ENCODE results near the gene BACH2. TPM values are rescaled to one million over a fixed set of nuclear protein-coding genes. Genes with fewer than 3 reads are reported as not detected.
"Not testable (repeated sequence)": the region's sequence is repeated elsewhere in the genome, so short reads cannot be mapped to it uniquely, and the experiment has no call there.

Gene BACH2
- polyA plus RNA-seq, 5 donors = 6.4 to 10.0 (median 7.7) TPM

DNA sequence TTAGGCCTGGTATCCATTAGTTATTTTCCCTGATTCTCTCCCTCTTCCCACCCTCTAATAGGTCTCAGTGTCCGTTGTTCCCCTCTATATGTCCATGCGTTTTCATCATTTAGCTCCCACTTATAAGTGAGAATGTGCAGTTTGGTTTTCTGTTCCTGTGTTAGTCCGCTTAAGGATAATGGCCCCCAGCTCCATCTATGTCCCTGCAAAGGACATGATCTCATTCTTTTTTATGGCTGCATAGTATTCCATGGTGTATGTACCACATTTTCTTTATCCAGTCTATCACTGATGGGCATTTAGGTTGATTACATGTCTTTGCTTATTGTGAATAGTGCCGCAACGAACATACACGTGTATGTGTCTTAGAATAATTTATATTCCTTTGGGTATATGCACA, 14.4 kb downstream of the BACH2 start:
- DNase-seq = not testable (repeated sequence)

DNA sequence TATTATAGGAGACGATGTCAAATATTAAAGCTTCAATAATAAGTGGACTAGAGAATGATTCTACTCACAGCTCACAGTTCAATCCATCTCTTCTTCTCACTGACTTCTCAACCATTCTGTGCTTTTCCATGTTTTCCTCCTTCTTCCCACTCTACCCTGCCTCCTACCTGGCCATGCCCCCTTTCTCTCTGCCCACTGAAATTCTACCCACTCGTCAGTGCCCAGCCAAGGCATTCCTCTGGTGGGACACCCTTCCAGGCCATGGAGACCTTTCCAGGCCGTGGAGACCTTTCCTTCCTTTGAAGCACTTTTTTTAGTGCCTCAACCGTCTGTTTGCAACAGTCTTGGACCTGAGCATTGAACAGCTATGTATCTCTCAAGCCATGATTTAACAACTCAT, 18.5 kb downstream of the BACH2 start:
- DNase-seq = no peak

- DNase-seq = no peak
Measured at GRCh38 chr6:90277302-90278011, 19.2 kb downstream of the BACH2 start.

GRCh38 chr6:90274451-90275030, 22.1 kb downstream of the BACH2 start:
- no peak for DNase-seq

DNA sequence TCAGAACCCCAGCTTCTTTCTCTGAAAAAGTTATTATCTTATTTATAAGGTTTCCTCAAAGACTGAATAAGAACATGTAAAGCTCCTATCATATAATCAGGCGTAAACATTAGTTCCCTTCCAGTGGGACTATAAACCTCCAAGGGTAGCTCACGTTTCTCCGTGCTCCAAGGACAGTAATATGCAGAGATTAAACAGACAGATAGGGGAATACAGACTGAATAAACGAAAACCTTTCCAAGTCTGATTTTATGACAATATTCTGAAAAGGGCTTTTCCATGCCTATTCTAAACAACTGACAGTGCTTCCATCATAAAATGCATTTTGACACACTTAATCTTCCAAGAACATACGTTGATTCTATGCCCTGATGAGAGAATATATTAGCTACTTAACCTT, 22.8 kb downstream of the BACH2 start:
- DNase-seq = no peak

DNA sequence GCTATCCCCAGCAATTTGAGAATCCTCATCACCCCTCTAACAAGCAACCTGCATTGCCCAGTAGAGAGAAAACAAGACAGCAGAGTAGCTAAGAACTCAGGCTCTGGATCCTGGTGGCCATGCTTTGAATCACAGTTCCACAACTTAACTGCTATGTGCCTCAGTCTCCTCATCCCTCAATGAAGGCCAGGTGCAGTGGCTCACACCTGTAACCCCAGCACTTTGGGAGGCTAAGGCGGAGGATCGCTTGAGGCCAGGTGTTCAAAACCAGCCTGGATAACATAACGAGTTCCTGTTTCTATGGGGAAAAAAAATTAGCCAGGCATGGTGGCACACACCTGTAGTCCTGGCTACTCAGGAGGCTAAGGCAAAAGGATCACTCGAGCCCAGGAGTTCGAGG, 23.7 kb downstream of the BACH2 start:
- no peak for DNase-seq

GRCh38 chr6:90271831-90272230, 24.8 kb downstream of the BACH2 start:
- DNase-seq = no peak

DNA sequence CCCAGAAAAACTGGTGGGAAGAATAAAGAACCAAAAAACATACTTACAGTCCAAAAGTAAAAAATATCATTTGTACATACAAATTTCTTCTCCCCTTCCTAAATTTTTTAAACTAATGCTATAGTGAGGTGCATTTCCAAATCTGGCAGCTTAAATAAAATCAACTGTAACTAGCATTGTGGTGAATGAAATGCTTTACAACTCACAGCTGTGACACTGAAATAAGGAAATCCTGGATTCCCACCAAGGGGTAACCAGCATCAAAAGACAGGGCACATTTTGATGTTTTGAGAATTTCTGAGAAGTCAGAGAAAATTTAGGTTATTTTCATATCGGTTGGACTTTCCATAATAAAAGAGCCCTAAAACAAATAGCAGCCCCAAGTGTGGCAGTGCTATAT, 27.3 kb downstream of the BACH2 start:
- no peak for DNase-seq

DNA sequence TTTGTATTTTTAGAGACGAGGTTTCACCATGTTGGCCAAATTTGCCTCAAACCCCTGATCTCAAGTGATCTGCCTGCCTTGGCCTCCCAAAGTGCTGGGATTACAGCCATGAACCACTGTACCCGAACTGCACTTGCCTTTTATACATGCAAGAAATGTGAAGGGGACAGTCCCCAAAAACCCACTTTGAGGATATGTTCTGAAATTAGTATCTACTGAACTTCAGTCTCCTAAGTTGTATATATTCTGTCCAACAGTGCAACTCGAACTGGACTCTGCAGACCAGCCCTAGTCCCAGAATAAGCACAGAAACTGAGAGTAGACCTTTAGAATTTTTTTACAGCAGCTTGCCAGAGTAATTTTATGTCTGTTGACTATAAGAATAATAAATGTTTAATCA, 28.5 kb downstream of the BACH2 start:
- DNase-seq = no peak

DNA sequence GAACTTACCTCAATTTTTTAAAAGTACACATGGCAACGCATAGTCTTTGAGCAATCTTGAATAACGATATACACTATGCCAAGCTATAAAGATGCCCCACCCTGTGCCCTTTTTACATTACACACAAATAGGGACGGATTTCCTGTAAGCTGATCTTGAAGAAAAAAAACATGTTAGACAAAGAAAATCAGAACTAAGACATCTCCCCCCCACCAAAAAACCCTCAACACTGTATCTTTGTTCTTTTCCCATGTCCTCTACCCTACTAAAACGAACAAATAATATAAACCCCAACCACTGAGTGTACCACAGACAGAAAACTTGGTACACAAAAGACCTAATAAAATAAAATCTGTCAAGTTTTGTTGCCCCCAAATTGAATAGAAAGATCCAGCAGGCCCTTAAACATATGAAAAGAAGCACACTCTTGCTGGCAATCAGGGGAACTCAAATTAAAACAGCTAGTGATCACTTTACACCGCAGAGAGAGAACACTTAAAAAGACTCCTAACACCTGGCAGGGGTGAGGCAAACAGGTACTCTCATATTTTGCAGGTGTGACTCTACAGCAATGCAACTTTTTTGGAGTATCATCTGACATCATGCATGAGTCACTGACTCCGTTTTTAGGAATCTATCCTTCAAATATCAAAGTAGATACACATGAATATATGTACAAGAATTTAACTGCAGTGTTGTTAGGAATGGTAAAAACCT, 29.6 kb downstream of the BACH2 start:
- DNase-seq = no peak

DNA sequence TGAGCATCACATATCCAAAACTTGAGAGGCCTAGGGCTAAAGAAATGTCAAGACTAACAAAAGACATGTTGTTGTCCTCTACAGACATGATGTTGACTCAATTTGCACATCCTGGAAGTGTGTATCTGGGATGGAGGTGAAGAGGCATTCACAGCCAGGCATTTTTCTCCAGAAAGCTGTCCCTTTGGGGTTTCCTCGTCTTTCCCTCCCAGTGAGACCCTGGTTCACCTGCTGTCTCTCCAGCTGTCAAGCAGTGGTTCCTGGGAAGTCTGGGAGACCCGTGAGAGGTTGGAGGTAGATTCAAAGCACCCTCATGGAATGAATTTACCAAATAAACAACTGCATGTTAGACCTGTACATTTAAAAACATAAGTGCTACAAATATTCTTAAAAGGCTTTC, 32.1 kb downstream of the BACH2 start:
- no peak for DNase-seq

DNA sequence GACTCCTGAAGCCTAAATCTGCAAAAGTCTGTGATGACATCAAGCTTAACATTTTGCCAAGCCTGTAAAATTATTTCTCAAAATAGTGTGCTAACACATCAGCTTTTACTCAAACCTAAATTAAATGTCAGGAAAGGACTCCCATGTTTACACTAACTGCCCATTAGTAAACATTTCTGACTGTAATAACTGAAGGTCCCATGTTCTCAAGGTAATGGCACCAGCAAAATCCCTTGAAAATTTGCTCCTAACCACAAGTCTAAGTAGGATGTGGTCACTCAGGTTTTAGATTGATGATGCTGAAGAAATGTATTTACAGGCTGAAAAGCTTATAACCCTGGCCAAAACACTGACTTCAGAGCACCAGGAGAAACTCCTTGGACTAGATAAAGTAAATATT, 33.0 kb downstream of the BACH2 start:
- DNase-seq = no peak

DNA sequence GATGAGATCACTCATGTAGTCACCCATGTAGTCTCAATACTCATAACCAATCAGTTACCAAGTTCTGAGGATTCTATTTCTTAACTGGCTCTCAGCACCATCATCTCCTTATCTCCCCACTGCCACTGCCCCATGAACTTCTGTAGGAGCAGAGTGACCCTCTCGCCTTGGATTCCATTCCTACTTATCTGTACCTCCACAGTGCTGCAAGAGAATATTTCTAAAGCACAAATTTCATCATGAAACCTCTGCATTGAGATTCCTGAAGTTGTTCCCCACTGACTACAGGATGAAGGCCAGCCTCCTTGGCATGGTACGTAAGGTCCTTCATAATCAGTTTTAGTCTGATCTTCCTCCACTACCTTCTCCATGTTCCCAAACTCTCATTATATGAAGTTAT, 34.8 kb downstream of the BACH2 start:
- DNase-seq = no peak

DNA sequence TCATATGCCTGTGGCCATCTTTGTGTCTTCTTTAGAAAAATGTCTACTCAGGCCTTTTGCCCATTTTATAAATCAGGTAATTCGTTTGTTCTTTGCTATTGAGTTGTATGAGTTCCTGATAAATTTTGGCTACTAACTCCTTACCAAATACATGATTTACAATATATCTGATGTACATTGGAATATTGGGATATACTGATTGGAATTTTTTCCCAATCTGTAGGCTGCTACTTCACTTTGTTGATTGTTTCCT, 39.2 kb downstream of the BACH2 start:
- DNase-seq = no peak

GRCh38 chr6:90256698-90257485, 39.8 kb downstream of the BACH2 start:
- DNase-seq = no peak

GRCh38 chr6:90253631-90254030, 43.0 kb downstream of the BACH2 start:
- DNase-seq = no peak

DNA sequence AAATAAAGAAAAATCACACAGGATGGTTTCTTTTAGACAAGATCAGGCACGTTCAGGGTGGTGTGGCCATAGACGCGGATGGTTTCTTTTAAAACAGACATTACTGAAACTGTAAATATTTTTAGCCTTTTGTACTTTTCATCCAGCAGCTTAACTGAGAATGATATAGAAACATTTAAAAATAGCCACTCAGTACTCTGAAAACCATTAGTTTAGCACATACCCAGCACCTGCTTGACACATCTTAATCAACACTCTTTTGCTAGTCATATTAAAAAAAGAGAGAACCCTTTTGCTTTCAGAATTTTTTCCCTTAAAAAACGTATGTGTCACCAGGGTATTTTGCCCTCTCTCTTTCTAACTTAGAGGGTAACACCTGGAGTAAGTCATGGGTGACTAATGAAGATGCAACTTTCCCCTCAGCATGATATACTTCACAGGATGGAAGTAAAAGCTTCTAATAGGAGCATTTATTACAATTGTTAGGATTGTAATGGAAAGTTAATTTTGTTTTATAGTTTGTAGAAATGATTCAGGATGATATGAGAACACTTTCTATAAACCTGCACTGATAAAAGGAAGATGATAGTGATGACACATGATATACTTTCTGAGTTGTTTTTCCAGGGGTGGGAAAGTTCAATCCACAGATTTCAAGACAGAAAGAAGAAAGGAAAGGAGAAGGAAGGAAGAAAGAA, 45.2 kb downstream of the BACH2 start:
- no peak for DNase-seq

- DNase-seq = no peak
Measured at GRCh38 chr6:90250405-90250804, 46.2 kb downstream of the BACH2 start.

DNA sequence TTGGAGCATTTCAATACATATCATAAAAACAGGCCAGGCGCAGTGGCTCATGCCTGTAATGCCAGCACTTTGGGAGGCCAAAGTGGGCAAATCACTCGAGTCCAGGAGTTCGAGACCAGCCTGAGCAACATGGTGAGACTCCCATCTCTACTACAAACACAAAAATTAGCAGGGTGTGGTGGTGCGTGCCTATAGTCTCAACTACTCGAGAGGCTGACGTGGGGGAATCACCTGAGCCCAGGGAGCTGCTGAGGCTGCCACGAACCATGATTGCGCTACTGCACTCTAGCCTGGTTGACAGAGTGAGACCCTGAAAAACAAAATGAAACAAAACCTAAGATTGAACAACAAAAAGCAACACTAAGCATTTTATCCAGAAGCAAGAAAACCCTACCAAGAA, 47.2 kb downstream of the BACH2 start:
- no peak for DNase-seq

DNA sequence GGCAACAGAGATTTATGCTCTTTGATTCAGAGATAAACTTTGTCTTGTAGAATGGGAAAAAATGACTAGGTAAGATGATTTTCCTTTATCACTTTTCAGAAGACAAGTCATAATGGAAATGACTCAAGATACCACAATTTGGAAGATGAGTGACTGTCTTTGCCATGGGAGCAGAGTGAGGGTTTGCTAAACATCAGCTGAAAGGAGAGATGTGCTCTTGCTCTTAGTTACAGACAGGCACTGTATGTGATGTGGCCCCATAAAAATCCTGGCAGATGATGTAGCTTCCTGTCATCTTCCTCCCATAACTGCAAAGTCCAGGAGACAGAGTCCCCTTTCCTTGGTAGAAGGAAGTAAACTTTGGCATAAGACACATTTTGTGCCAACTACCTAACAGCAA, 47.6 kb downstream of the BACH2 start:
- no peak for DNase-seq

DNA sequence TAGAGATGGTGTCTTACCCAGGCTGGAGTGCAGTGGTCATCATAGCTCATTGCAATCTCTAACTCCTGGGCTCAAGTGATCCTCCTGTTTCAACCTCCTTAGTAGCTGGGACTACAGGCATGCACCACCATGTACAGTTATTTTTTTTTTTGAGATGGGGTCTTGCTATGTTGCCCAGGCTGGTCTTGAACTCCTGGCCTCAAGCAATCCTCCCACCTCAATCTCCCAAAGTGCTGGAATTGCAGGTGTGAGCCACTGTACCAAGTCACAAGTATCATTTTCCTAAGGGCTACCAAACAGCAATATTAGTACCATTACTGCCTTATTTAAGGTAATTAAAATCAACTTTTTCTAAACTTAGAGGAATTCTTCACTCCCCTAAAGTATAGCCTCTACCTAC, 49.4 kb downstream of the BACH2 start:
- DNase-seq = no peak

- DNase-seq = no peak
Measured at GRCh38 chr6:90241229-90241880, 55.3 kb downstream of the BACH2 start.
